SHP77 treated with DMSO at 0.1 percent for 48 hours (cell line): Measurements from ENCODE around the gene WDR59.
"Not testable (repeated sequence)": the region's sequence is repeated elsewhere in the genome, so short reads cannot be mapped to it uniquely, and the experiment has no call there.

Experiments
- DNase-seq: peaks from one replicate; lab custom pipeline; 2025; lab: John Stamatoyannopoulos, UW

Gene WDR59

DNA sequence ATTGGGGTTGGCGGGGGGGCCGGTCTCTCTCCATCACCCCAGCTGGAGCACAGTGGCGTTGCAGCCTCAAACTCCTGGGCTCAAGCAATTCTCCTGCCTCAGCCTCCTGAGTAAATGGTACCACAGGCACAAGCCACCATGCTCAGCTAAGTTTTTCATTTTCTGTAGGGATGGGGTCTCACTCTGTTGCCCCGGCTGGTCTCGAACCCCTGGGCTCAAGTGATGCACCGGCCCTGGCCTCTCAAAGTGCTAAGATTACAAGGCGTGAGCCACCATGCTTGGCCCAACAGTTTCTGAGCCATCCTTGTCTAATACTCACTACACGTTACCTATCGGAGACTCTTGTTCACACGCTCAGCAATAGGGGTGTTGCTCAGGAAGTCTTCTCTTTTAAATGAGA, 11.6 kb downstream of the WDR59 start:
- DNase-seq: no peak

DNA sequence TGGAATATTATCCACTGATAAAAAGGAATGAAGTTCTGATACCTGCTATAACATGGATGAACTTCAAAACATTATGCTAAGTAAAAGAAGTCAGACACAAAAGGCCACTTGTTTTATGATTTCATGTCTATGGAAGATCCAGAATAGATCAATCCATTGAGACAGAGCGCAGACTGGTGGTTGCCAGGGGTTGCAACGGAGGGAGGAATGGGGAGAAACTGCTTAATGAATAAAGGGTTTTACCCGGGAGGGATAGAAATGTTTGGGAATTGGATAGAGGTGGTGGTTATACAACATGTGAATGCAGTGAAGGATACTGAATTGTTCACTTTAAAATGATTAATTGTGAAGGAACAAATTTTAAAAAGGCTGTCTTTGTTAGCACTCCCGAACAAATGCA, 30.2 kb downstream of the WDR59 start:
- DNase-seq: no peak

DNA sequence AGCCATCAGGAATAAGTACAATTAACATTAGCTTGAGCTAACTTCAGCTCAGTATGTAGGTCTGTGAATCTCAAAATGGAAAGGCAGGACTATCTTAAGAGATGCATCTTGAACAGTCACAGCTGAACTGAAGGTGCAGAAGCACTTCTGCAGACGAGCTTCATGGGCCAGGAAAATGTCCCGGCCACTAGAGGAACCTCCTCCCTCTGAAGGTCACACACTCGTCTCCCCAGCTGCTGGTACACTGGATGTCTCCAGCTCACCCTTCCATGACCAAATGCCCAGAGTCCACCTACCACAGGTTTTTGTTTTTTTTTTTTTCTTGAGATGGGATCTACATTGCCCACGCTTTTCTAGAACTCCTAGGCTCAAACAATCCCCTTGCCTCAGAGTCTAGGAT, 33.2 kb downstream of the WDR59 start:
- no peak for DNase-seq

DNA sequence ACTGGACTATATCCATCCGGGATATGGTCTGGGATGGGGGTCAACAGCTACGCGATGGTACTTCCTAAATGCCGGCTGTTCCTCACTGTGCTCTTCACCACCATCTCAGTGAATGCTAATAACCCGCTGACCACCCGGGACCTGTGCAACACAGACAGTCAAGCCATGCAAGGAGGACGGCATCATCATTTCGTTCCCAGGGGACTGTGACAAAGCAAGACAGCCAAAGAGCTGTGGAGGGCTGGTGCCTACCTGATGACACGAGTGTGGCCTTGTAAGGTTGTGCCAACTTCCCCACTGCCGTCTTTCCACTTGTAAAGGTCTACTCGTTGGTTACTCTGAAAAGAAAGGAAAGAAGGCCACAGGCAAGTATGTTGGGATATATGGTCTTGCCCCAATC, 33.7 kb downstream of the WDR59 start:
- no peak for DNase-seq

DNA sequence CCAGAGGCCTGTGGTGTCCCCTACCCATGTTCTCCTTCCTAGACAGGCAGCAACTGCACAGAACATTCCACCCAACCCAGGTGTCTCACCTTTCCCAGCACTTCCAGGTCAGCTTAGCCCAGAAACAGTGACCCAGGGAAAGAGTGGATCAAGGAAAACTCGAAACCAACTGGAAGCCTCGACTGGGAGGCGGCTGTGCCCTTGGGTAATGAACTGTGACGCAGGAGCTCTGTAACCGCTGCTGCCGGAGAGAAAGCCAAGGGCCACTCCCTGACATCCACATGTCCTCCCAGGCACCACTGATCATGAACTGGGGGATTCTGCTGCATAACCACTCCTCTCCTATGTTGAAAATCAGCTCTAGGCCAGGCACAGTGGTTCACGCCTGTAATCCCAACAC, 34.4 kb downstream of the WDR59 start:
- DNase-seq: no peak

DNA sequence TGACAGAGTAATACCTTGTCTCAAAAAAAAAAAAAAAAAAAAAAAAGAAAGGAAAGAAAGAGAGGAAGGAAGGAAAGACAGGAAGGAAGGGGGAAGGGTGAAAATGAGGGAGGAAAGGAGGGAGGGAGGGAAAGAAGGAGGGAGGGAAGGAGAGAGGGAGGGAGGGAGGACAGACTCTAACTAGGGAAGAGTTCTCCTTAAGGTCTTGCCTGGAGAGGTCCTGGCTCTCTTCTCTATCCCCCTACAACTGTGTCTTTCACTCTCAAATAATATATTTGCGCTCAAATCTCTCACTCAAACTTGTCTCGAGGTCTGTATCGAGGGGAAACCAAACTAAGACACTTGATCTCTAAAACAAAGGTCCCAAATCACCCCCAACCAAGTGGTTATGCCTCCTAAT, 35.6 kb downstream of the WDR59 start:
- DNase-seq: no peak

DNA sequence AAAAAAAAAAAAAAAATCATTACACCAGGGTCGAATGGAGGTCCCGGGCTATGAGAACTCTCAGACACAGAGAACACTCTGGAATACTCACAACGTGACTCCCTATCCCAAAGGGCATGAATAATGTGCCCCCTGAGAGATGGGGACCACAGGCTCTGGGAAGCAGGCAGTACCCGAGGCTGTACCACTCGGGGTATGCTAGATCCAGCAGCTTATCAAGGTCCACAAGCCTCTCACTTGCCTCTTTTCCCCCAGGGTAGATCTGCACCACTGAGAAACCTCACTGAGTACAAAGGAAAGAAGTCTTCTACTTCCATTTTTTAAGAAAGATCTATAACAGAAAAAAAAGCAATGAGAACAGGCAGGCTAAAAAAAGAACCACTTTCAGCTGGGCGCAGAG, 40.5 kb downstream of the WDR59 start:
- DNase-seq: no peak

DNA sequence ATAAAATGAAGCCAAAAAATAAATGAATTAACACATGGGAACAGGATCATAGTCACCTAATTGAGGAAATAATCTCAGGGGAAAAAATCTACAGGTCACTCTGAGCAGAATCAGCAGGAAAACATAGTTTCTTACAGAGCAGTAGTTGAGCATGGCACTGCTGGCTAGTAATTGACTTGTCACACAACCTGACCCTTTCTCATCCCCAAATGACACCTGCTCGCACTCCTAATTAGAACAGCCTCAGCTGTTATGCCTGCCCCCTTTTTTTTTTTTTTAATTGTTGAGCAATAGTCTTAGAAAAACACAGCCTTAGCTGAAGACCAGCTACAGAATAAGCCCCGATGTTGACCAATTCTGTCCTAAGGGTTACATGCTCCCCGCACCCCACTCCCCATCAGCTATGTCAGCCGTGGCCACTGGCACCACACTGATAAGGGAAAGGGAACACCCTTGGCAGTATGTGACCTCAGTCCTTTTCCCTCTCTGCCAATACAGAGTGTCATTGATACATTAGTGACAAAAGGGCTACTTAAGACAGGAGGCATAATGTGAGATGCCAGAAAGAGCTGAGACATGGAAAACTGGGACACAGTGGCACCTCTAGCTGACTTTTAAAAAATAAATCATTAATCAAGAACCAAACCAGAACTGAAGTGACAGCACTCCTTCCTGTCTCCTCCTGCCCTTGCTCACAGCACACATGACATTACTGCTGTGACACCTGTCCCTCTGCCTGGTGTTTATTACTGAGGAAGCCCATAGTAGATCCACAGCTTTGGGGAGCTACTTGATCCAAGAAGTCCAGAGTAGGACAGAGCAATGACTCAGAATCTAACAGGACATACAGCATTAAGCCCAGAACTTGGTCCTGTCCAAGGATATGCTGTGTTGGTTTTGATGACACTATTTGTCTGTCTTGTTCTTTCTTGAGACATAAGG, 41.7 kb downstream of the WDR59 start:
- no peak for DNase-seq

DNA sequence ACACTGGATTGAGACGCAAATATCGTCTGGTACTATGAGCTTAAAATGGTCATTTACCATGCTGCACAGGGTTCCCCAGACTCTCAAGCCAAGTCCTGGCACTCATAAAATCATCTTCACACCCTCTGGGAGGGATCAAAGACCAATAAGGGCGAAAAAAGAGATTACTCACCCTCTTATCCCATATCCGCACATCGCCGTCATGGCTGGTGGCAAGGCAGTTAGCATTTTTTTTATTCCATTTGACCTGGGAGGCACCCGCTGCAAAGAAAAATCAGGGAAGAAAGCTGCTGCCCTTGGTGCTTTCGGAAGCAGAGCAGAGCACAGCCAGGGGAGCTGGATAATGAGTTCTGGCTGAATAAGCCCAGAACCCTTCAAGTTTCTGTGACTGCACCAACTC, 42.4 kb downstream of the WDR59 start:
- no peak for DNase-seq

DNA sequence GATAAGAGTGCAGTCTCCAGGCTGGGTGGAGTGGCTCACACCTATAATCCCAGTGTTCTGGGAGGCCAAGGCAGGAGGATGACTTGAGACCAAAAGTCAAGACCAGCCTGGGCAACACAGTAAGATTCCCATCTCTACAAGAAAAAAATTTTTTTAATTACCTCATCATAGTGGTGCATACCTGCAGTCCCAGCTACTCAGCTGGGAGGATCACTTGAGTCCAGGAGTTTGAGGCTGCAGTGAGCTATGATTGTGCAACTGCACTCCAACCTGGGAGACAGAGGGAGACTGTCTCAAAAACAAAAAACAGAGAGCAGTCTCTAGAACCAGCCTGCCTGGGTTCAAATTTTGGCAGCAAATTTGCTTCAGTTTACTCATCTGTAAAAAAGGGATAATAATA, 45.2 kb downstream of the WDR59 start:
- no peak for DNase-seq

DNA sequence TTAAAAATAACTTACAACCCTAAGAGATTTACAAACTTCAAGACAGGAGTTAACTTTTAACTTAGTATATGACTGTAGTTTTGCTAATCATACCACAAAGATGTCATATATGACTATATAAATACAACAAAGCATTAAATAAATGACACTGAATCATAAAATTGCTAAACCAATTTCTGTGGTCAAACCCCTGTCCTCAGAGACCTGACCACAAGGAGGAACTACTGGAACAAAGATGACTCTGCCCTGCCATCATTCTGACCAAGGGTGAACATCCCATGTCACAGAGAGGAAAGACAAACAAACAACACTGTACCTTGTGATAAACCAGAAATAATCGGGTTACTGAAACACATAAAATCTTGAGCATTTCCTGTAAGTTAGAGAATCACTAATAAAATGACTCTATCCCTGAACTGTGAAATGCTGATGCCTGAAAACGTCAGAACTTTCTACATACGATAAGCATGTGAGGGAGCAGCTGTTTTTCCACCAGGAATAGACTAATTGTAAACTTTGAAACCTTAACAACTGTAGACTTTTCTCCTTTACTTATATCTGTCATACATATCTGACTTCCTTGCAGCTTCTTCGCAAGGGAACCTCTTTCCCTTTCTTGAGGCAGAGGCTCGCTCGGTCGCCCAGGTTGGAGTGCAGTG, 47.9 kb downstream of the WDR59 start:
- DNase-seq: no peak

DNA sequence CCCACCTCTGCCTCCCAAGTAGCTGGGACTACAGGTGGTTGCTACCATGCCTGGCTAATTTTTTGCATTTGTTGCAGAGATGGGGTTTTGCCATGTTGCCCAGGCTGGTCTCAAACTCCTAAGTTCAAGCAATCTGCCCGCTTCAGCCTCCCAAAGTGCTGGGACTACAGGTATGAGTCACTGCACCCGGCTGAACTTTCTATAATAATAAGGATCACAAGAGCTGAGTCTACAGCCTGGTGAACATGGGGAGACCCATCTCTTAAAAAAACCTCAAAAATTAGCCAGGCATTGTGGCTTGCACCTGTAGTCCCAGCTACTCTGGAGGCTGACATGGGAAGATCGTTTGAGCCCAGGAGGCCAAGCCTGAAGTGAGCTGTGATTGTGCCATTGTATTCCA, 53.5 kb downstream of the WDR59 start:
- DNase-seq: no peak

DNA sequence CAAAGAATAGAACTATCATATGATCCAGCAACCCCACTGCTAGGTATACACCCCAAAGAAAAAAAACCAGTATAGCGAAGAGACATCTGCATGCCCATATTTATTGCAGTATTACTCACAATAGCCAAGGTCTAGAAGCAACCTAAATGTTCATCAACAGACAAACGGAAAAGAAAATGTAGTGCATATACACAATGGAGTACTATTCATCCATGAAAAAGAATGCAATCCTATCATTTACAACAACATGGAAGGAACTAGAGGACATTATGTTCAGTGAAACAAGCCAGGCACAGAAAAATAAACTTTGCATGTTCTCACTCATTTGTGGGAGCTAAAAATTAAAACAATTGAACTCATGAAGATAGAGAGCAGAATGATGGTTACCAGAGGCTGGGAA, 55.3 kb downstream of the WDR59 start:
- DNase-seq: no peak

DNA sequence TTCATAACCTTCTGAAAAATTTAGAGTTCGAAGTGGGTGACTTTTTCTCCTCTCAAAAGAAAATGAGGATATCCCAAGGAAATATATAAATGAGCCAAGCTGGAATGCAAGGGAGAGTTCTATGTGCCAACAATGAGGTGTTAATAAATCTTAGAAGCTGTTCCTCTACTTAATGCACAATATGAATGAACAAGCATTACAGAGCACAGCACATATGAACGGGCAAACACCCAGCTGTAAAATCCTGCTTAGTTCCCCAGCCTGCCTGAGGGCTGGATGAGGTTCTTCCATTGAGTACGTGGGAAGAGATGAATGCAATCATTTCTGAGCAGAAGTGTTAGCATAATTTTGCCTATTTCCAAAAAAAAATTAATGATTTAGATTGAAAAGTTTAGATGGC, 58.1 kb downstream of the WDR59 start:
- DNase-seq: no peak

DNA sequence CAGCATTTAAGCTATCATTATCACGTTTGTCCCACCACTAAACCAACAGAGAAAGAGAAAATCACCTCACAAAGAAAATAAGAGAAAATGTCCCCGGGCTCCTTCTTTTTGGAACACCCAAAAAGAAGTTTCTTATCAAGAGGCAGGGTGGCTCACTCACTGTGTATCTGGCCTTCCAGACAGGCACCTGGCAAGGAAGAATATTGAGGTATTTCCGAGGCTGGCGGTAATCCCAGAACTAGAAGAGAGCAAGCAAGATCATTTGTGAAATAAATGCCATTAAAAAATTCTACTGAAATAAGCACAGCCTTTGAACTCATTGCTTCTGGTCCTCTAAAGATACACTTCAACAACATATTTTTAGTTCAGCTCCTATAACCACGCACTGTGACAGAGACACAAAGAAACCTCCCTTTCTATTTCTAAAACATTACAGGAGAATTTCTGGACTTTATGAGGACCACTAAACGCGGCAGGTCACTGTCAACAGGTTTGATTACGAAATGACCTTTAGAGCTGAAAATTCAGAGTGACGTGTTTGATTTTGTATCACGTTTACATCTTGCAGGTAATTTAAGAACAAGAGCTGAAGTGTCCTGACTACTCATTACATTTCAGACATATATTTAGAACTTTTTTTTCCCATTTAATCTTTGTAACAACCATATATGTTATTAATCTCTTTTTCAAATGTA, 61.0 kb downstream of the WDR59 start:
- no peak for DNase-seq

DNA sequence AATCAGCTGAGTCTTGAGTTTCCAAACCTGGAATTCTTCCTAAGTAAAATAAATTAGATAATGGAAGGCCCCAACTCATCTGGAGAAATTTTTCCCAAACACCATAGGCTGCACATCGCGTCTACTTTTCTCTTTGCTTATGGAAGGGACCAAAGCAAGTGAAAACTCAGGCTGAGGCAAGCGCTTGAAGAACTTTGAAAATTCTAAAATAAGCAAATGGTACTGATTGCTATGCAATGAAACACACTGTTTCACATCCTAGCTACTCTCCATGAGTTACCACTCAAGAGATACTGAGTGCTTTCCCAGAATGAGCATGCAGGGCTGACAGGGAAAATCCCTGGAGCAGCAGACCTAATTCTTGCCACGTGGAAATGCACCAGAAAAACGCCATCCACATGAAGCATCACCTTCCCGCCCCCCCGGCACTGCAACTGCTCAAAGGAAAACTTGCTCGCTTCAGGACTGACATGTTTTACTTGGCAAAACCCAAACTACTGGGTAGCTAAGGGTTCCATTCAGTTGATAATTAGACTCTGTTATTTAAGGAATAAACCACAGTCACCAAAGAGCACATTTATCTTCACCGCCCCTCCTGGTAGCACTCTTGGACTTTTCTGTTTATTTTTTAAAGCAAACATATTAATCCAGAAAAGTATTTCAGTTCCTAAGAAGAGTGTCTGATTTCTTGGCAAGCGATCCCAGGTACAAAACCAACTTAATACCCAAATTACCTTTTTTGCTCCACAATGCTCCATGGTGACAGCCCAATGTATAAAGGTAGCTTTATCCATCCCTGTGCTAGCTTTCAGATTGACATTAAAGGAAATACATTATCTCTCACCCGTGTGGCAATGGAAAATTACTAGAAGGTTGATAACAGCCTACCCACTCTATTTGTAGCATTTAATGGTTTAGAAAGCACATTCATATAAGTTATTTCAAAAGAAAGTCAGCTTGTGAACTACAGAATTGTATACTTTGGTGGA, 62.5 kb downstream of the WDR59 start:
- no peak for DNase-seq

DNA sequence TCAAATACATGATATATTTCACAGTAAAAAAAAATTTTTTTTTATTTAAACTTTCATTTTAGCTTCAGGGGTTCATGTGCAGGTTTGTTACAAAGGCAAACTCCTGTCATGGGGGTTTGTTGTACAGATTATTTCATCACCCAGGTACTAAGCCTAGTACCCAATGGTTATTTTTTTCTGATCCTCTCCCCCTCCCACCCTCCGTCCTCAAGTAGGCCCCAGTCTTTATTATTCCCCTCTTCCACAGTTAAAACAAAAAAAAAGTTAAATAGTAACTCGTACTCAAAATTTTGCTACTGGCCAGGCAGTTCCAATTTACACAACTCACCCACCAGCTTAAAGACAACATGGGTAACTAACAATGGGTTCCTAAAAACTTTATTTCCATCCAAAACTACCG, 63.9 kb downstream of the WDR59 start:
- DNase-seq: no peak

DNA sequence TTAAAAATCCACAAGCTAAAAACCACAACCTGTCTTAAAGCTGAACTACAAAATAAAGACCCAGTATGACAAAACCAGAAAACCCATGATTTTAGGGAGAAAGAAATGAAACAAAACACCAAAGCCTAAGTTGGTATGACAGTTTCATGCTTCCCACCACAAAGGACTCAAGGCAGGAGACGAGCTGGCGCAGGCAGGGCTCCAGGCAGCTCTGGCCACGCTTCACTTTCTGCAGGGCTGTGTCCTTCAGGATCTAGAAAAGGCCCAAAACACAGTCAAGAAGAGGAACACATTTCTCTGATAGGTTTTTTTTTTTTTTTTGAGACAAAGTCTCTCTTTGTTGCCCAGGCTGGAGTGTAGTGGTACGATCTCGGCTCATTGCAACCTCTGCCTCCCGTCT, 75.3 kb downstream of the WDR59 start:
- DNase-seq: no peak

DNA sequence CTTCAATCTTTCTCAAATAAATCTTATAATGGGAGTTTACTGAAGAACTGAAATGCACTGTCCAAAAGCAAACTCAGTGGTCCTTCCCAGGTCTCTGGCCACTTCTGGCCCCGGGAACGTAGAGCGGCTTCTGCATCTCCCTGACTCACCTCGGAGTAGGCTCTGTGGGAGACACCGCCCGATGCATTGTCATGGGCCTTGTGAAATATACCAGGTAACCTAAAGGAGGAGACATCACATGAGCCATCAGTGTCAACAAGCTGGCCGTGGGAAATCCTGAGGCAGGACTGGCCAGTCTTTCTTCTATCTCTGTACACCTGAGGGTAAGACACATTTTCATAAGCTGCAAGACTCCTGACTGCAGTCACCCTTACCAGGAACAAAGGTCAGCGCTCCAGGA, 76.2 kb downstream of the WDR59 start:
- DNase-seq: not testable (repeated sequence)

DNA sequence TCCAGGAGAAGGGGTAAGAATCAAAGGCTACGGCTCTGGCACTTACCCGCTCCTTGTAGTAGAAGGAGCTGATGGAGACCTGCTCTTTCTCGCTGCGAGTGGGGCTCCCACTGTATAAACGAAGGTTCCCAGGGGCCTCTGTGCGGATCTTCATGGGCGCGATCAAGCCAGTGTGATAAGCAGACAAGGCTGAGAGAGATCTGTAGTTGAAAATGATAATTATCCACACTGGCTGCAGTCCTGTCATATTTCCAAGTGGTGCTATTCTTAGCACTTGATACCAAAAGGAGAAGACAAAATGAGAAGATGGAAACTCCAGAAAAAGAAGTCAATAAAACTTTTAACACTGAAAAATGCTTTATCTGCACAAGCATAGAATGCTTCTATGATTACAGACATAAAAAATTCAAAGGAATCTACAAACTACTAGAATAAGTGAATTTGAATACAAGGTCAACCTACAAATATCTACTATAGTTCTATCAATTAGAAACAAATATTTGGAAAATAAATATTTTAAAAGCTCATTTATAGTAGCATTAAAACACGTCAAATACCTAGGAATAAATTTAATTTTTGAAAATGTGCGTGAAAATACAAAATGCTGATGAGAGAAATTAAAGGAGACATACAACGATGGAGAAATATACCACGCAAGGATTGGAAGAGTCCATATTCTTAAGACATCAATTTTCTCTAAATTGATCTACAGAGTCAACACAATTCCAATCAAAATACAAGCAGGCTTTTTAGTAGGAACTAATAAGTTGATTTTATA, 80.8 kb downstream of the WDR59 start:
- DNase-seq: no peak

DNA sequence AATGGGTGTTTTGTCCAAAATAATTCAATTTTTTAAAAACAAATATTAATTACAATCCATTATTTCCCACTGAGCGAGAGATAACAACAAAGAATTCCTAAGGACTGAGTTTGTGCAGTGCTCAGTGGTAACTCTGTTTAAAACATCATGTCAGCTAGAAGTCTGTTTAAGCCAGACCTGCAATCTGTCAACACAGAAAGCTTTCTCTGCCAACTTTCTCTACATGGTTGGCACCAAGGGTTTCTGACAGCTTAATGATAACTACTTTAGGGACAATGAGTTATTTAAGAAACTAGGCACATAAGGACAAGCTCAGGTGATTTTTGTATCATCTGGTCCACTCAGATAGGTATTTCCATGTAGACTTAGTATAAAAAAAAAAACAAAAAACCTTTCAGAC, 81.8 kb downstream of the WDR59 start:
- no peak for DNase-seq
